Islet precursor cell (in vitro differentiated cells): ENCODE measurements around the gene KREMEN1.

Experiments
- DNase-seq: peaks from one replicate; pipeline ENCODE4 v3.0.0-alpha.2; 2018

Gene KREMEN1

DNA sequence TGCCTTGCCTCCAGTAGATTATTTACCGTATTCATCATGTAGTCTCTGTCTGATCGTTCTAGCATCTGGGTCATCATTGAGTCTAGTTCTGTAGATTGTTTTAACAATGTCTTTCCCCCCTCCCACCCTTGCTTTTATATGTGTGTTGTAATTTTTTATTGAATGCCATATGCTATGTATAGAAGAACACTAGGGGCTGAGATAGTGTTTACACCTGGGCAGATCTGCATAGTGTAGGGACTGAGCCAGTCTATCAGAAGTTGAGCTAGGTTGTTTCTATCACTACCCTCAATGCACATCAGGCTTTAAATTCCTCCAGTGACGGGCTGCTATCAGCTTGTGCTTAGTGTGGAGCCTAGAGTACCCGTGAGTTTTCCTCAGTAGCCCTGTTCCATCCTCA lies 61.6 kb downstream of the KREMEN1 start:
- DNase-seq, result no peak

- no peak for DNase-seq
Observed at GRCh38 chr22:29136782-29137700, 64.2 kb downstream of the KREMEN1 start.

DNA sequence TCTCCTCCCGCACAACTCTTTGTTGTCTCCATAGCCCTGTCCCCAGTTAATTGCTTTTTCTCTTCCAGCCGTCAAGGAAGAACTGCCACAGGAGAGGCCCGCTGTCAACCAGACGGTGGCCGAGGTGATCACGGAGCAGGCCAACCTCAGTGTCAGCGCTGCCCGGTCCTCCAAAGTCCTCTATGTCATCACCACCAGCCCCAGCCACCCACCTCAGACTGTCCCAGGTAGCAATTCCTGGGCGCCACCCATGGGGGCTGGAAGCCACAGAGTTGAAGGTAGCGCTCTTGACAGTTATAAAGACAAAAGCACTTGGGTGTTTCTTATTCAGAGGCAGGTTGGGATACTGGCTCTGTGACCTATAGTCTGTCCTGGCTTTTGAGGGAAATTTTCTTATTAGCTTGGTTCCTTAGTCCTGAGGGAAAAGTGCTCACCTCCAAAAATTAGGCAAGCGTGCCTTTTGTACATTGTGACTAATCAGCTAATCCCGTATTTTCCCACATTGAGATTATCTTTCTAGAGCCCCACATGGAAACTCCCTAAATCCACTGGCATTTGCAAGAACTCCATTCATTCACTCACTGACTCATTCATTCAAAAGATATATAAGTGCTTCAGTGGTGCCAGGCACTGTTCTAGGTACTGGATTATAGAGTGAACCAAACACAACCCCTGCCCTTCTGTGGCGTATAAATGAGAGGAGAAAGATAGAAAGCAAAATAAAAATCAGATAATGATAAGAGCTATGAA lies 65.9 kb downstream of the KREMEN1 start:
- DNase-seq, result no peak

DNA sequence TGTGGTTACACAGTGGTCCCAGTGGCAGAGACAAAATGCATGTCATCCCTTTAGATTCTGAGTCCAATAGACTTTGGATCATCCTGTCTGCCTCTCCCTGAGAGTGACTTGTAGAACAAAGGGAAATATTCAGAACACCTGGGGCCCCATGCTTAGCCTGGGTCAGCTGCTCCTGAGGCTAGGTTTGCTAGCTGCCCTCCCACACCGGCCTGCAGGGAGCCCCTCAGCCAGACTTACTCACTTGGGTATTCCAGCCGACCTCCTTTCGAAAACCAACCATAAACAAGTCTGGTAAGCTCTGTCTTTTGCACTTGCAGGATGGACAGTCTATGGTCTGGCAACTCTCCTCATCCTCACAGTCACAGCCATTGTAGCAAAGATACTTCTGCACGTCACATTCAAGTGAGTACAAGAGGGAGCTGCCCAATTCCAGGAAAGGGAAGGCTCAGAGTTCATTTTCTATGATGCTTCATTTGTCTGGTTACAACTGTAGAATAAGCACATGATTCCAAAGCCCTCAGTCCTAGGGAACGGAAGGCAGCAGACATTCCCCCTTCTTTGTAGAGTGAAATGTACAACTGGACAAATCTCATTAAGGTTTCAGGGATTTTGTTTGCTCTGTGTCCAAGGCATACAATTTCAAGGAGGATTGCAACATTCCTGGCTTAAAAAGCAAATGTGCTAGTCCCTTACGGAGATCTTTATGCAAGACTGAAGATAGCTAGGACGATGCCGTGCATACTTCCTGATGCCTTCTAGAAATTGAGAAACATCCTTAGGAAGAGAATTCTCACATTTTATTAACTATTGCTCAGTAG lies 67.3 kb downstream of the KREMEN1 start:
- no peak for DNase-seq

GRCh38 chr22:29141078-29141688 lies 68.3 kb downstream of the KREMEN1 start:
- no peak for DNase-seq

GRCh38 chr22:29142116-29142515 lies 69.3 kb downstream of the KREMEN1 start:
- DNase-seq, result no peak

- no peak for DNase-seq
Observed at GRCh38 chr22:29143941-29144785, 71.3 kb downstream of the KREMEN1 start.

- DNase-seq, result no peak
Observed at GRCh38 chr22:29144786-29145160, 71.9 kb downstream of the KREMEN1 start.

GRCh38 chr22:29145321-29146072 lies 72.7 kb downstream of the KREMEN1 start:
- DNase-seq, result no peak

DNA sequence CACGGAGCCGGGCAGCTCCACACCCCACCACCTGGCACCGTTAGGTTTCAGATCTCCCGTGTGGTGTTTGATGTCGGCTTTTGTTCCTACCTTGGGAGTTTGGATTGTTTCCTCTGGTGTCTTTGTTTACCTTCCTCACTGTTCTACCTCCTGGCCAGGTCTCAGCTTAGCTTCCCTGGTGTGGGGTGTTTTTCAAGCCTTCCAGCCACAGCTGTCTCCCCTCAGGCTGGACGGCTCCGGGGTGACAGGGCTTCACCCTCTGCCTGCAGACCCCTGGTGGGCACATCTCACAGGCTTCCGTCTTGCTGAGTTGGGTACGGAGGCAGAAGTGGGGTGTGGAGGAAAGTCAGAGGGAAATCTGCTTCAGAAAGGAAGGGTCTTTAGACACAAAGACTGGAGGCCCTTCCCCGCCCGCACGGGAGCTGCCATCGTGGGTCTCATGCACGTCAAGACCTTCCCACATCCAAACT lies 73.3 kb downstream of the KREMEN1 start:
- peak; percentile 42 for DNase-seq

- DNase-seq, result peak; percentile 28
Observed at GRCh38 chr22:29146771-29147170, 73.9 kb downstream of the KREMEN1 start.

DNA sequence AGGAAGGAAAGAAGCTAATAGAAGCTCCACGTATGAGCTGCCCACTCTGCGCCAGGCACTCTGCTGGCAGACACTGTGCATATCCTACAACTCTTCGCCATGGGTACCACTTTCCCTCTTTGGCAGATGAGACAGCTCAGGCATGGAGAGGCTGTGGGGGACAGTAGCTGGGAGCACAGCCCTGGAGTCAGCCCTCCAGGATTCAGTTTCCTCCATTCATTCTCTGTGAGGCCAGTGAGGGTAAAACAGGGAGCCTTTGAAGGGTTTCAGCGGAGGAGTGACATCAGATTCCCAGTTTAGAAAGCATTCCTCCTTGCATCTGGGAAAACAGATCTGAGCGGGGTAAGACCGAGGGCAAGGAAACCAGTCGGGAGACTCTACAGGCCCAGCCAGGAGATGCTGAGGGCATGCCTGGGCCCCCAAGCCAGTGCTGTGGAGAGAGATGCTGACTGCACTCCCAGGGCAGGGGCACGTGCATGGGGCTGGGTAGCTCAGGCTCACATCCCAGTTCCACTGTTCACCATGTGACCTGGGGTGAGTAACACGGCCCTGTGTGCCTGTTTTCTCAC lies 74.6 kb downstream of the KREMEN1 start:
- DNase-seq, result peak; percentile 62

- peak; percentile 32 for DNase-seq
Observed at GRCh38 chr22:29148036-29148435, 75.2 kb downstream of the KREMEN1 start.

DNA sequence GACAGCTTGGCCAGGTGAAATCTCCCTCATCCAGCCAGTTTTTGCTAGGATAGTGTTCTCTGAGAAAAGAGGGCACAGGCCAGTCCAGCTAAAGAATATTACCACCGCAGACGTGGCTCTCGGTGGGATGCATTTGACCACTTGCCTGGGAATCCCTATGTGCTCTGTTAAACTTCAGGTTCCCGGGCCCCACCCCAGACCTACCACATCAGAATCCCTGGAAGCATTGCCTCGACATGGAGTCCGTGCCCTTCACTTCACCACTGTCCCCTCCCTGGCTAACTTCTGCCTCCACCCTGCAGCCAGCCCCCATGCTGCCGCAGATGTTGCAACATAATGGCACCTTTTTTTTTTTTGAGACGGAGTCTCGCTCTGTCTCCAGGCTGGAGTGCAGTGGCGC lies 76.0 kb downstream of the KREMEN1 start:
- peak; percentile 40 for DNase-seq

DNA sequence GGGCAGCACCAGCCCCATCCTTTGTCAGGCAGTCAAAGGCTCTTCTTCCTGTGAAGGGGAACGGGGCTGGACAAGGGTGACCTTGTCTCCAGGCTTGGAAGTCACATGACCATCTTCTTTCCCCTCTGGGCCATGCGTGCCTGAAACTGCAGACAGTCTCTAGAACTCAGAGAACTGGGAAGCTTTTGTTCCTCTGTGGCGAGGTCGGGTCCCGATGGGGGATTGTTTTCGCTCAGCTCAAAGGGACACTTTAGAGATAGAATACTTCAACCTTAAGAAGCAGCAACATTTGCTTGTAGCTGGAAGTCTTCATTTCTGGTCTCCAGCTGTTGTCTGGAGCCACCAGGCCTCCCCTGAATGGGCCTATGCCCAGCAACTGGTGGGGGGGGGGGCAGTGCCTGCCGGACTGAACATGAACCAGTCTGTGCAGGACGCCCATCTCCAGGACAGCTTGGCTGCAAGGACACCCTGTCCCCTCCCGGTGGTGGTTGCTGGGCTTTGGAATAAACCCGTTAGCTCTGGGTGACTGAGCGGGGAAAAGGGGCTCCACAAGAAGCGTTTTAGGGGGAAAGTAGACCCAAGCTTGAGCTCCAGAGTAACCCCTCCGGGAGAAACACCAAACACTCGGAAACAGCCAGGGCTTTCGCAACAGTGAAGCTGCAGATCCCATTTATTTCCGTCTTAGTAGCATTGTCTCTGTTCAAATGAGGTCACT lies 77.2 kb downstream of the KREMEN1 start:
- peak; percentile 74 for DNase-seq

DNA sequence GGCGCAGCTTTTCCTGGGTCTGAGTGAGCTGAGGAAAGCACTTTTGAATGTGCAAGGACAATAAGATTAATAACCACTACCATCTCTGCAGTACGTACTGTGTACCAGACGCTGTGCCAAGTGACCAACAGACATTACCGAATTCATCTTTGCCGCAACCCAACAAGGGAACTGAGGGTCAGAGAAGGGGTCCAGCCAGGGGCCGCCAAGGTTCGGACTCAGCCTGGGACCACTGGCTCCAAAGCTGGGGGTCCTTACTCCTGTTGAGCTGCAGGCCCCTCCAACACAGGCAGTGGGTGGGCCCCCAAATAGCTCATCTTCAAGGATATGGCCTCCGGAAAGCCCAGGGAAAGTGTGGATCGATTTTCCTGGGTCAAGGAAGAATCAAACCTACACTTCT lies 77.9 kb downstream of the KREMEN1 start:
- DNase-seq, result peak; percentile 38

- DNase-seq, result no peak
Observed at GRCh38 chr22:29151316-29151715, 78.5 kb downstream of the KREMEN1 start.

GRCh38 chr22:29152045-29152953 lies 79.5 kb downstream of the KREMEN1 start:
- peak; percentile 71 for DNase-seq
